NT2/D1 (cell line): ENCODE data around the gene IL1F10.

ENCODE experiments used
- SUZ12 ChIP-seq: IDR thresholded peaks from 2 replicates; pipeline ENCODE4 v1.6.1; 2011; ENCODE audit not compliant: insufficient read length, insufficient read depth; ENCODE audit errors: extremely low read depth
- YY1 ChIP-seq: IDR thresholded peaks from 2 replicates; pipeline ENCODE4 v1.6.1; 2011; ENCODE audit not compliant: insufficient read length, insufficient read depth
- ZNF274 ChIP-seq: IDR thresholded peaks from 2 replicates; pipeline ENCODE4 v1.6.1; 2011; ENCODE audit warnings: mild to moderate bottlenecking, low read depth, low read length

GRCh38 chr2:113075030-113075429 lies 7.3 kb downstream of the IL1F10 start:
- TF ChIP-seq ZNF274, result no peak
- TF ChIP-seq SUZ12, result no peak
- no peak for TF ChIP-seq YY1
